Measurements from ENCODE around the gene VEGFD.

DNA sequence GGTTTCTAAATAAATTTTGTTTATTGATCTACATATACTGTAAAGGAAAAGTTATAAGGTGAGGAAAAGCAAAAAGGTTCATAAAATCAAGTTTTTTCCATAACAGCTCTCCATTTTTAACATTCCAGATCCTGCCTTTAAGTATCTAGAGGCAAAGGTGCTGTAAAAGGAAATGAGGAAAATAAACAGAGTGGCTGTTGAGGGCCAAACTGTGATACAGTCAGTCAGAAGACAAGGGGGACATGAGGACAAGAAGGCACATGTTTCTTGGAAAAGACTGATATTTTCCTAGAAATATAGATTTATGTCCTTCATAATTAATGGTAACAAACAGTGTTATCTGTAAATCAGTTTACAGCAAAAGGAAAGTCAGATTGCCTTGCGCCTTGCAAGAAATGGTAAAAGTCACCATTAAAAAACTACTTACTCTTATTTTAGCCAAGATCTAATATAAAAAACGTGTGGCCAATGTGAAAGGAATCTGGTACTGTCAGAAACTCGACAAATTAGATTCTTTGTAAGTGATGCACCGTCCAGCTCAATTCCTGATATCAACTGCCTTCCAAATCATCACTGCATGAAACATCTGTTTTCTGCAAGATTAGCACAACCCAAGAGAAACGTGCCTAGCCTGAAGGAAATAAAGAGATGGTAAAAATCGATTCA is 34.0 kb upstream of the VEGFD start:
- TF ChIP-seq, protein P1, sequence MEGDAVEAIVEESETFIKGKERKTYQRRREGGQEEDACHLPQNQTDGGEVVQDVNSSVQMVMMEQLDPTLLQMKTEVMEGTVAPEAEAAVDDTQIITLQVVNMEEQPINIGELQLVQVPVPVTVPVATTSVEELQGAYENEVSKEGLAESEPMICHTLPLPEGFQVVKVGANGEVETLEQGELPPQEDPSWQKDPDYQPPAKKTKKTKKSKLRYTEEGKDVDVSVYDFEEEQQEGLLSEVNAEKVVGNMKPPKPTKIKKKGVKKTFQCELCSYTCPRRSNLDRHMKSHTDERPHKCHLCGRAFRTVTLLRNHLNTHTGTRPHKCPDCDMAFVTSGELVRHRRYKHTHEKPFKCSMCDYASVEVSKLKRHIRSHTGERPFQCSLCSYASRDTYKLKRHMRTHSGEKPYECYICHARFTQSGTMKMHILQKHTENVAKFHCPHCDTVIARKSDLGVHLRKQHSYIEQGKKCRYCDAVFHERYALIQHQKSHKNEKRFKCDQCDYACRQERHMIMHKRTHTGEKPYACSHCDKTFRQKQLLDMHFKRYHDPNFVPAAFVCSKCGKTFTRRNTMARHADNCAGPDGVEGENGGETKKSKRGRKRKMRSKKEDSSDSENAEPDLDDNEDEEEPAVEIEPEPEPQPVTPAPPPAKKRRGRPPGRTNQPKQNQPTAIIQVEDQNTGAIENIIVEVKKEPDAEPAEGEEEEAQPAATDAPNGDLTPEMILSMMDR (IDR thresholded peaks at IDR 0.05), result no peak
- TF ChIP-seq POLR2A (IDR thresholded peaks at IDR 0.05), result no peak

All from heart left ventricle (tissue), 13 donors.